Stimulated activated CD8-positive, alpha-beta memory T cell treated with anti-CD3 and anti-CD28 coated beads, Interleukin-15, amount 100 ng/mL, for 24 hours (primary cell): ENCODE measurements around the gene KAZN.

ENCODE experiments used
- DNase-seq: peaks from one replicate; pipeline ENCODE4 v3.0.0-alpha.2; 2020; ENCODE audit warnings: low read depth

Gene KAZN

GRCh38 chr1:14987829-14988603 is 389.5 kb downstream of the KAZN start:
- DNase-seq, result no peak

GRCh38 chr1:14988636-14989035 is 390.2 kb downstream of the KAZN start:
- no peak for DNase-seq

GRCh38 chr1:14989931-14990728 is 391.6 kb downstream of the KAZN start:
- no peak for DNase-seq

GRCh38 chr1:14993414-14993813 is 394.9 kb downstream of the KAZN start:
- DNase-seq, result no peak

GRCh38 chr1:14994148-14994547 is 395.7 kb downstream of the KAZN start:
- no peak for DNase-seq

- no peak for DNase-seq
These were observed 396.5 kb downstream of the KAZN start for GRCh38 chr1:14994841-14995437.

- no peak for DNase-seq
These were observed 397.9 kb downstream of the KAZN start for GRCh38 chr1:14996133-14997050.

- DNase-seq, result no peak
These were observed 399.3 kb downstream of the KAZN start for GRCh38 chr1:14997646-14998276.

- DNase-seq, result no peak
These were observed 401.0 kb downstream of the KAZN start for GRCh38 chr1:14999441-14999840.

GRCh38 chr1:15000030-15000429 is 401.5 kb downstream of the KAZN start:
- no peak for DNase-seq

- no peak for DNase-seq
These were observed 402.2 kb downstream of the KAZN start for GRCh38 chr1:15000671-15001070.

GRCh38 chr1:15001317-15001915 is 402.9 kb downstream of the KAZN start:
- DNase-seq, result no peak

GRCh38 chr1:15002325-15002724 is 403.8 kb downstream of the KAZN start:
- DNase-seq, result no peak

- no peak for DNase-seq
These were observed 405.9 kb downstream of the KAZN start for GRCh38 chr1:15004396-15004795.

GRCh38 chr1:15005116-15005515 is 406.6 kb downstream of the KAZN start:
- DNase-seq, result no peak

- no peak for DNase-seq
These were observed 408.9 kb downstream of the KAZN start for GRCh38 chr1:15007368-15007767.

GRCh38 chr1:15007842-15008241 is 409.4 kb downstream of the KAZN start:
- no peak for DNase-seq

GRCh38 chr1:15008783-15009729 is 410.6 kb downstream of the KAZN start:
- DNase-seq, result no peak

- DNase-seq, result no peak
These were observed 412.7 kb downstream of the KAZN start for GRCh38 chr1:15011160-15011559.

- no peak for DNase-seq
These were observed 413.2 kb downstream of the KAZN start for GRCh38 chr1:15011661-15012060.
